Endothelial cell of umbilical vein (primary cell): Measurements from ENCODE around the gene CD247. TPM values are rescaled to one million over a fixed set of nuclear protein-coding genes. Genes with fewer than 3 reads are reported as not detected.

Source experiments
- BruUV-seq: library from RNA; stranded (reverse); fragments of 400-500 nt; replicated peaks from 2 replicates; lab custom pipeline; 2021; lab: Mats Ljungman, UMichigan
- CTCF ChIA-PET: fragments of 300-600, 350-600 bp; sonication (Branson Sonifier 250); formaldehyde crosslinking; loops from one replicate; lab custom pipeline; 2021; ENCODE audit warnings: antibody characterized with exemption, inconsistent platforms; lab: Charles Lee
- POLR2A ChIA-PET: fragments of 300-600, 350-600 bp; sonication (Branson Sonifier 250); formaldehyde crosslinking; loops from one replicate; lab custom pipeline; 2021; ENCODE audit warnings: antibody characterized with exemption, inconsistent platforms; lab: Charles Lee
- DNase-seq: peaks from one replicate; pipeline ENCODE4 v3.0.0-alpha.2; 2011; ENCODE audit warnings: low read depth, low spot score
- FAIRE-seq: peaks from 2 replicates; lab custom pipeline; 2011; peaks lifted over from hg19 to GRCh38; lab: Jason Lieb, UNC
- H2AFZ ChIP-seq: 2 replicates; pipeline ENCODE4 v1.6.0; 2012; ENCODE audit warnings: low read depth, low read length, control low read depth, inconsistent platforms
- H3K27ac ChIP-seq: 2 replicates; pipeline ENCODE4 v1.5.1; 2011; ENCODE audit warnings: low read depth, mild to moderate bottlenecking, control low read depth, low read length, moderate library complexity; ENCODE audit not compliant: insufficient read depth
- H3K27me3 ChIP-seq, 2 experiments: 2 replicates each; pipeline versions ENCODE4 v1.6.0 to v1.6.1; 2011; ENCODE audit warnings: low read length in 2 of 2, mixed read lengths in 1 of 2; ENCODE audit not compliant: control insufficient read depth in 2 of 2, insufficient read depth in 2 of 2
- H3K36me3 ChIP-seq, 2 experiments: 2 replicates in 1 of 2; 3 replicates in 1 of 2; pipeline ENCODE4 v1.5.1; 2011; ENCODE audit warnings: low read length in 2 of 2, mild to moderate bottlenecking in 1 of 2, moderate library complexity in 1 of 2; ENCODE audit not compliant: control insufficient read depth in 2 of 2, insufficient read depth in 2 of 2; ENCODE audit errors: extremely low read depth in 1 of 2
- H3K4me1 ChIP-seq: 3 replicates; pipeline ENCODE4 v1.5.1; 2011; ENCODE audit warnings: mild to moderate bottlenecking, low read length; ENCODE audit not compliant: control insufficient read depth, insufficient read depth; ENCODE audit errors: extremely low read depth
- H3K4me2 ChIP-seq: 2 replicates; pipeline ENCODE4 v1.6.1; 2011; ENCODE audit warnings: low read length, control low read depth, mixed read lengths; ENCODE audit not compliant: insufficient read depth
- H3K4me3 ChIP-seq, 3 experiments: fragments of 200-600 bp in 1 of 3; sonication (generic), shearing (Covaris generic) in 1 of 3; replicated peaks in 1 of 3; 2 replicates each; pipeline ENCODE4 v1.5.1; 2011 to 2016; ENCODE audit warnings: control low read depth in 3 of 3, low read length in 3 of 3, mild to moderate bottlenecking in 2 of 3, inconsistent platforms in 1 of 3, low read depth in 1 of 3, moderate library complexity in 1 of 3; ENCODE audit not compliant: insufficient read depth in 1 of 3
- H3K79me2 ChIP-seq: 2 replicates; pipeline ENCODE4 v1.6.0; 2012; ENCODE audit warnings: low read length, inconsistent platforms; ENCODE audit not compliant: control insufficient read depth, insufficient read depth
- H3K9ac ChIP-seq: replicated peaks from 2 replicates; pipeline ENCODE3; 2011; ENCODE audit warnings: low read length, control low read depth; ENCODE audit not compliant: insufficient read depth; ENCODE audit errors: extremely low read depth
- H3K9me1 ChIP-seq: replicated peaks from 3 replicates; pipeline ENCODE4 v1.6.0; 2011; ENCODE audit warnings: mild to moderate bottlenecking, low read length; ENCODE audit not compliant: control insufficient read depth, insufficient read depth; ENCODE audit errors: extremely low read depth
- H3K9me3 ChIP-seq: replicated peaks from 2 replicates; pipeline ENCODE4 v1.5.1; 2012; ENCODE audit warnings: low read length, inconsistent platforms; ENCODE audit not compliant: control insufficient read depth, insufficient read depth
- H4K20me1 ChIP-seq: replicated peaks from 2 replicates; pipeline ENCODE3; 2011; ENCODE audit warnings: mild to moderate bottlenecking, low read length; ENCODE audit not compliant: control insufficient read depth, insufficient read depth; ENCODE audit errors: extremely low read depth
- CTCF ChIP-seq, 2 donors: IDR thresholded peaks; 1 replicate in 1 of 2; 2 replicates in 1 of 2; pipeline ENCODE4 v1.5.1; 2011; ENCODE audit warnings: low read length in 2 of 2, mild to moderate bottlenecking in 2 of 2, moderate library complexity in 2 of 2, control low read depth in 1 of 2, inconsistent platforms in 1 of 2, low read depth in 1 of 2; ENCODE audit not compliant: insufficient read depth in 1 of 2; ENCODE audit errors: extremely low read depth in 1 of 2
- GATA2 ChIP-seq: IDR thresholded peaks from 2 replicates; pipeline ENCODE4 v1.7.0; 2011; ENCODE audit warnings: low read depth, mild to moderate bottlenecking, moderate library complexity, mixed read lengths, low read length; ENCODE audit not compliant: insufficient read length, insufficient read depth
- MAX ChIP-seq: IDR thresholded peaks from 2 replicates; pipeline ENCODE4 v1.6.1; 2011; ENCODE audit not compliant: insufficient read depth, insufficient read length
- MYC ChIP-seq: IDR thresholded peaks from one replicate; pipeline ENCODE4 v1.6.1; 2011; ENCODE audit warnings: mild to moderate bottlenecking, low read depth, low read length
- dilution Hi-C: fragments of 300-500 bp; cut with MboI; formaldehyde crosslinking; loops from one replicate; pipeline ENCODE4 v1.15.0; 2019; ENCODE audit warnings: low sequenced_read_pairs; ENCODE audit not compliant: extremely low pct_ligation_motif_present
- intact Hi-C: fragments of 100-400 bp; cut with micrococcal nuclease; formaldehyde crosslinking; loops from one replicate; pipeline ENCODE4 v1.10.0; 2022
- polyA plus RNA-seq, 4 experiments: library from polyadenylated mRNA; depleted of rRNA in 3 of 4; stranded (reverse) in 3 of 4; unstranded in 1 of 4; fragments of >200 nt; gene quantifications; 2 replicates each; pipeline versions ENCODE4 v1.2.1 to v1.2.3, GENCODE V29; 2011 to 2012; ENCODE audit warnings: missing spikeins in 1 of 4
- total RNA-seq: library from RNA; stranded (reverse); gene quantifications from 2 replicates; pipeline ENCODE4 v1.2.3, GENCODE V29; 2021

CD247 gene
- total and polyA plus RNA-seq, 2 donors (not counting 3 experiments of a cell fraction or from before 2014, with no cell fraction given): not detected

- BruUV-seq: no TSS peak
- Histone ChIP-seq H3K4me1 (no peaks in the 10 kb centered on the region), H3K27me3 (peaks cover 7 to 8% of the 10 kb centered on the region in 2 experiments), H3K36me3 (no peaks in the 10 kb centered on the region), H3K79me2 (no peaks in the 10 kb centered on the region), H3K9me1 (no peaks in the 10 kb centered on the region), H3K9me3 (no peaks in the 10 kb centered on the region), H3K27ac (no peak overlapping the region), H3K9ac (no peak overlapping the region), H3K4me3 (no peak overlapping the region), H4K20me1 (no peaks in the 10 kb centered on the region), H2AFZ (no peak overlapping the region), H3K4me2 (no peak overlapping the region)
- no peak for TF ChIP-seq MYC
- TF ChIP-seq CTCF (IDR thresholded peaks at IDR 0.05; ENCODE audit: extremely low read depth in 1 of 2, insufficient read depth in 1 of 2, low read depth in 1 of 2, low read length in 2 of 2): no peak
- no peak for TF ChIP-seq GATA2
- TF ChIP-seq MAX: no peak
- CTCF ChIA-PET: no interaction called here
- intact Hi-C loops (no loop called here), dilution Hi-C loops (no loop called here)
- DNase-seq (no peak), FAIRE-seq (no peak)
- POLR2A ChIA-PET: no interaction called here
Observed at GRCh38 chr1:167503626-167504466, 14.5 kb downstream of the CD247 start.
